OCI-LY1 (cell line): ENCODE results near the gene ALOX15B.

Source experiments
- H2AFZ ChIP-seq: fragments of 200-600 bp; sonication (generic), shearing (Covaris generic); 2 replicates; pipeline ENCODE4 v1.6.0; 2014; ENCODE audit warnings: antibody characterized with exemption, mild to moderate bottlenecking, low read length
- H3F3A ChIP-seq: fragments of 200-600 bp; sonication (generic), shearing (Covaris generic); 2 replicates; pipeline ENCODE4 v1.6.0; 2014; ENCODE audit warnings: mild to moderate bottlenecking, antibody characterized with exemption, low read length, moderate library complexity; ENCODE audit not compliant: insufficient read depth
- H3K27ac ChIP-seq: fragments of 200-600 bp; sonication (generic); 2 replicates; pipeline ENCODE4 v1.5.1; 2014; ENCODE audit warnings: low read length, mixed run types, mild to moderate bottlenecking, low read depth; ENCODE audit not compliant: poor library complexity, severe bottlenecking
- H3K27me3 ChIP-seq: fragments of 200-600 bp; sonication (generic); 2 replicates; pipeline ENCODE4 v1.6.0; 2014; ENCODE audit warnings: antibody characterized with exemption, mild to moderate bottlenecking, low read length, moderate library complexity; ENCODE audit not compliant: insufficient read depth
- H3K36me3 ChIP-seq: fragments of 200-600 bp; sonication (generic); 2 replicates; pipeline ENCODE4 v1.6.1; 2014; ENCODE audit warnings: mild to moderate bottlenecking, antibody characterized with exemption, low read length, moderate library complexity, mixed read lengths; ENCODE audit not compliant: insufficient read depth
- H3K4me1 ChIP-seq: fragments of 200-600 bp; sonication (generic); 2 replicates; pipeline ENCODE4 v1.5.1; 2014; ENCODE audit warnings: mild to moderate bottlenecking, low read length, moderate library complexity; ENCODE audit not compliant: insufficient read depth, severe bottlenecking
- H3K4me2 ChIP-seq: fragments of 200-600 bp; sonication (generic), shearing (Covaris generic); 2 replicates; pipeline ENCODE4 v1.6.1; 2014; ENCODE audit warnings: low read length
- H3K4me3 ChIP-seq: fragments of 200-600 bp; sonication (generic); 2 replicates; pipeline ENCODE4 v1.5.1; 2014; ENCODE audit warnings: low read length, low read depth, mild to moderate bottlenecking, mixed read lengths; ENCODE audit not compliant: poor library complexity, severe bottlenecking
- H3K79me2 ChIP-seq: fragments of 200-600 bp; shearing (Covaris generic); 2 replicates; pipeline ENCODE4 v1.6.1; 2016; ENCODE audit warnings: mixed run types, low read length, mixed read lengths; ENCODE audit not compliant: insufficient read depth
- H3K9ac ChIP-seq: fragments of 200-600 bp; sonication (generic), shearing (Covaris generic); 2 replicates; pipeline ENCODE4 v1.6.1; 2014; ENCODE audit warnings: mild to moderate bottlenecking, low read length, mixed read lengths
- H3K9me2 ChIP-seq: fragments of 200-600 bp; sonication (generic), shearing (Covaris generic); 2 replicates; pipeline ENCODE4 v1.6.1; 2014; ENCODE audit warnings: low read depth, mild to moderate bottlenecking, low read length, mixed read lengths
- H3K9me3 ChIP-seq: fragments of 200-600 bp; shearing (Covaris generic); 2 replicates; pipeline ENCODE4 v1.6.1; 2014; ENCODE audit warnings: low read length, mixed read lengths
- H4K20me1 ChIP-seq: fragments of 200-600 bp; sonication (generic), shearing (Covaris generic); 2 replicates; pipeline ENCODE4 v1.6.0; 2016; ENCODE audit warnings: mild to moderate bottlenecking, low read length; ENCODE audit not compliant: insufficient read depth
- CTCF ChIP-seq: fragments of 200-600 bp; sonication (generic), shearing (Covaris generic); IDR thresholded peaks from 2 replicates; pipeline ENCODE4 v1.5.1; 2017; ENCODE audit warnings: mild to moderate bottlenecking, antibody characterized with exemption, low read length, moderate library complexity, mixed read lengths
- EZH2 ChIP-seq: fragments of 200-600 bp; sonication (generic), shearing (Covaris generic); IDR thresholded peaks from 2 replicates; pipeline ENCODE4 v1.8.0; 2017; ENCODE audit warnings: borderline replicate concordance, mixed run types, mild to moderate bottlenecking, antibody characterized with exemption, low read length, moderate library complexity, mixed read lengths

ALOX15B gene

GRCh38 chr17:8072341-8072728 lies 33.5 kb downstream of the ALOX15B start:
- Histone ChIP-seq H3K9ac (no peak overlapping the region), H3F3A (no peaks in the 10 kb centered on the region), H3K4me3 (no peak overlapping the region), H4K20me1 (no peaks in the 10 kb centered on the region), H2AFZ (no peak overlapping the region), H3K79me2 (no peaks in the 10 kb centered on the region), H3K27ac (no peak overlapping the region), H3K27me3 (peaks cover 7% of the 10 kb centered on the region; the same call in 1 of the 2 replicates), H3K4me1 (no peaks in the 10 kb centered on the region), H3K9me3 (no peaks in the 10 kb centered on the region), H3K36me3 (no peaks in the 10 kb centered on the region), H3K4me2 (no peak overlapping the region), H3K9me2 (no peaks in the 10 kb centered on the region)
- TF ChIP-seq CTCF, result no peak
- no peak for TF ChIP-seq EZH2

- no peak overlapping the region for H2AFZ ChIP-seq
- H3K27me3 ChIP-seq, result peaks cover 7% of the 10 kb centered on the region; the same call in 1 of the 2 replicates
- H3K4me1 ChIP-seq, result no peaks in the 10 kb centered on the region
- H3K9me3 ChIP-seq, result no peaks in the 10 kb centered on the region
- H3F3A ChIP-seq, result no peaks in the 10 kb centered on the region
- no peaks in the 10 kb centered on the region for H3K36me3 ChIP-seq
- no peak overlapping the region for H3K9ac ChIP-seq
- H3K79me2 ChIP-seq, result no peaks in the 10 kb centered on the region
- H3K27ac ChIP-seq, result no peak overlapping the region
- H3K4me2 ChIP-seq, result no peak overlapping the region
- no peak overlapping the region for H3K4me3 ChIP-seq
- TF ChIP-seq EZH2 (no peak), CTCF (no peak)
- no peaks in the 10 kb centered on the region for H4K20me1 ChIP-seq
- H3K9me2 ChIP-seq, result no peaks in the 10 kb centered on the region
Measured at GRCh38 chr17:8072729-8073461, 34.0 kb downstream of the ALOX15B start.

GRCh38 chr17:8073627-8074484 lies 35.0 kb downstream of the ALOX15B start:
- no peaks in the 10 kb centered on the region for H3K9me3 ChIP-seq
- H3K27me3 ChIP-seq, result peaks cover 7% of the 10 kb centered on the region; the same call in 1 of the 2 replicates
- no peak overlapping the region for H2AFZ ChIP-seq
- no peaks in the 10 kb centered on the region for H3K79me2 ChIP-seq
- H3K4me3 ChIP-seq, result no peak overlapping the region
- no peaks in the 10 kb centered on the region for H3K36me3 ChIP-seq
- TF ChIP-seq EZH2 (no peak), CTCF (peak; percentile 87)
- no peak overlapping the region for H3K27ac ChIP-seq
- H4K20me1 ChIP-seq, result no peaks in the 10 kb centered on the region
- no peaks in the 10 kb centered on the region for H3K4me1 ChIP-seq
- H3F3A ChIP-seq, result no peaks in the 10 kb centered on the region
- H3K9ac ChIP-seq, result no peak overlapping the region
- no peaks in the 10 kb centered on the region for H3K9me2 ChIP-seq
- no peak overlapping the region for H3K4me2 ChIP-seq
